ENCODE measurements around the gene KIF6.

KIF6 gene

DNA sequence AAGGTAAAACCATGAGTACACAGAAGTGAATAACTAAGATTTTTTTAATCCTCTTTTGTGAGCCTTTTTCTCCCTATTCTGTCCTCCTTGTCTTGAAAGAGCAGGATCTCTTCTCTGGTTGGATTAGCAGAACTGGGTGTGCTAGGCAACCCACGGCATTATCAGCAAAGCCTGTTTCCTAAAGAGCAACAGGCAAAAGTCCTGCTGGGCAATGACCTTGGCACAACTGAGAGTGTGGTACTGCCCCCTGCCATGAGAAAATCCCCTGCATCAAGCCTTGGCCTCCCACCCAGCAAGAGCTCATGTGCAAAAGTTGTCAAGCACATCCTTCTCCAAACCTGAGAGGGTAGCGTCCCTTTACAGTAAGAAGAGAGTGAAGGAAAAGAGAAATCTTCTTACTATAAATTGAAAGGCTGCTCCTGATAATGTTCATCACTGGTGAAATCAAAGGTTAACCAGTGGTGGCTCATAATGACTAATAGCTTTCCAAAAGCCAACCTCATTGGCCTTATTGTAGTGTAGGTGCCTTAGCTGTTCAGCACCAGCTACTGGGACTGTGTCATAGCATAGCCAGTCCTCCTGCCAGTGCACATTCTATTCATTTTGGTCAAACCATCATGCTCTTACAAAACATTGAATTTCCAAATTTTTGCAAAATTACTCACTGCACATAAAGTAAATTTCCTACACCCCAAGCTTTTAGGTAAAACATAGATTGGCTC, 17.1 kb downstream of the KIF6 start:
- Histone ChIP-seq H3K9me3 (ENCODE audit: control insufficient read depth, low read length) (no peaks in the 10 kb centered on the region), H3K4me1 (ENCODE audit: control insufficient read depth, insufficient read depth, low read length, poor library complexity, severe bottlenecking) (no peaks in the 10 kb centered on the region), H3K4me3 (ENCODE audit: extremely low read depth, insufficient read depth, low read length, poor library complexity, severe bottlenecking) (no peak overlapping the region), H3K27ac (ENCODE audit: low read depth, low read length, severe bottlenecking) (no peak overlapping the region), H3K36me3 (ENCODE audit: control insufficient read depth, insufficient read depth, low read length) (no peaks in the 10 kb centered on the region)
- WGBS, 2 experiments (ENCODE audit: insufficient coverage in 2 of 2): 60 to 75% methylated on average over 1 of the region's 2 CpGs

DNA sequence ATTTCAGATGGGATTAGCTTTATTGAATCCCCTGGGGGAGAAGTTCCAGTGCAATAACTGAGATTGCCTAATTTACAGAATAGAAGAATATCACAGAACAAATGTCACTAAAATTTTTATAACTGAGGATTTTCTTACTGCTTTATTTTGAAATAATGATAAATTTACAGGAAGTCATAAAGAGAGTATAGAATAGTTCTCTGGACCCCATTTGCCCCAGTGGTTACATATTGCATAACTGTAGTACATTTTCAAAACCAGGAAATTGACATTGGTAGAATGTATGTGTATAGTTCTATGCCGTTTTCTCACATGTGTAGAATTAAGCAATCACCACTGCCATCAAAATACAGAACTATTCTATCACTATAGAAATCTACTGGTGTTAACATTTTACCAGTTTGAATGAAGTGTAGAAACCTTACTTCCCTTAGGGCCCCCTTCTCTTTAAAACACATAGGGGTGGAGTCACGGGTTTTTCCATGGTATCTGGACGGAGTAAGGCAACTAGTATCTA, 18.3 kb downstream of the KIF6 start:
- H3K27ac ChIP-seq (ENCODE audit: low read depth, low read length, severe bottlenecking): no peak overlapping the region
- H3K4me3 ChIP-seq (ENCODE audit: extremely low read depth, insufficient read depth, low read length, poor library complexity, severe bottlenecking): no peak overlapping the region
- no peaks in the 10 kb centered on the region for H3K4me1 ChIP-seq (ENCODE audit: control insufficient read depth, insufficient read depth, low read length, poor library complexity, severe bottlenecking)
- H3K9me3 ChIP-seq (ENCODE audit: control insufficient read depth, low read length): no peaks in the 10 kb centered on the region
- WGBS, 2 experiments (ENCODE audit: insufficient coverage in 2 of 2): 92% methylated on average over 2 of the region's 3 CpGs; no CpG with 5 or more reads in 1 of the 2 experiments
- H3K36me3 ChIP-seq (ENCODE audit: control insufficient read depth, insufficient read depth, low read length): no peaks in the 10 kb centered on the region

DNA sequence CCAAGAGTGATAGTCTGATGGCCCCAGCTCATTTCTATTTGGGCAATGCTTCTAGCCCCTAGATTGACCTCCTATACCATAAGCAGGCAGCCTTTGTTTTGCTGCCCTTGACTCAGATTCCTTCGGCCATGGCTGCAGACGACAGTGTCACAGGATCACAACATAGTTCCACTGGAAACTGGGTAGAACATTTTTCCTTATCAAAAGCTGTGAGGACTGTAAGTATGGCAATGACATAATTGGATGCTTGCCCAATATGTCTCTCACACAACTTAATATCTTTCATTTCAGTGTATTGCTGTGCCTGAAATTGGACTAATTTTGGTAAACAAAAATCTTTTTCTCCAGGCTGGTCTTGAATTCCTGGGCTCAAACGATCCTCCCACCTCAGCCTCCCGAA, 22.9 kb downstream of the KIF6 start:
- Histone ChIP-seq H3K9me3 (ENCODE audit: control insufficient read depth, low read length) (no peaks in the 10 kb centered on the region), H3K27ac (ENCODE audit: low read depth, low read length, severe bottlenecking) (no peak overlapping the region), H3K4me3 (ENCODE audit: extremely low read depth, insufficient read depth, low read length, poor library complexity, severe bottlenecking) (no peak overlapping the region), H3K4me1 (ENCODE audit: control insufficient read depth, insufficient read depth, low read length, poor library complexity, severe bottlenecking) (no peaks in the 10 kb centered on the region), H3K36me3 (ENCODE audit: control insufficient read depth, insufficient read depth, low read length) (no peaks in the 10 kb centered on the region)
- WGBS, 2 experiments (ENCODE audit: insufficient coverage in 2 of 2): 60 to 93% methylated on average over 1 to 2 of the region's 4 CpGs

DNA sequence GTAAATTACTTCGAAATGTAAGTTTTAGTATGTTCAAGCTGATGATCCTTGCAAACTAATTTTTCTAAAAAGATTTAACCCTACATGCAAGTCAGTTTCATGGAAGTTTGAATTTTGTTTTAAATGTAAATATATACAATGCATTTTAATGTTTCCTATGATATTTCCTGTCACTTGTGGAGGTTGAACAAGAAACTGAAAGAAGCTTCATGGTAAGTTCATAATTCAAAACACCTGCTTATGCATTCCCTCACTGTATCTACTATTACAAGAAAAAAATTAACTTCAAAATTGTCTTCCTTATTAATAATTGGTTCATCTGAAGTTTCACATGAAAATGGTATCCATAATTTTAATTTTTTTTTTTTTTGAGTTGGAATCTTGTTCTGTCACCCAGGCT, 24.8 kb downstream of the KIF6 start:
- Histone ChIP-seq H3K9me3 (ENCODE audit: control insufficient read depth, low read length) (no peaks in the 10 kb centered on the region), H3K4me3 (ENCODE audit: extremely low read depth, insufficient read depth, low read length, poor library complexity, severe bottlenecking) (no peak overlapping the region), H3K36me3 (ENCODE audit: control insufficient read depth, insufficient read depth, low read length) (no peaks in the 10 kb centered on the region), H3K4me1 (ENCODE audit: control insufficient read depth, insufficient read depth, low read length, poor library complexity, severe bottlenecking) (no peaks in the 10 kb centered on the region), H3K27ac (ENCODE audit: low read depth, low read length, severe bottlenecking) (no peak overlapping the region)
- WGBS, 2 experiments (ENCODE audit: insufficient coverage in 2 of 2): no CpG with 5 or more reads among the region's 1 CpG

DNA sequence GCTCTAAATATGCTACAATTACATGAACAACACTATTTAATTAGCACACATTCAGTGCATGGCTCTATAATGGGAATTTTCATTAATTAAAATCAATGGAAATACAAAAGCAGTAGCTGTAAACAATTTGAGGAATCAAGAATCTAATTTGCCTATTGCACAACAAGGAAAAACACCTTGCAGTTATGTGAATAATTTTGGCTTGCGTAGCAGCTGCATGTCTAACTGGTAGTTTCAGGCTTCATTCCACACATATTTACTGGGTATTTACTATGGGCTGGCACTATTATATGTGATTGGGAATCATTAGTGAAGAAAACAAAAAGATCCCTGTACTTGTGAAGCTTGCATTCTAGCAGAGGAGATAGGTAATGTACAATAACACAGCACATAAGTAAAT, 26.4 kb downstream of the KIF6 start:
- H3K36me3 ChIP-seq (ENCODE audit: control insufficient read depth, insufficient read depth, low read length): no peaks in the 10 kb centered on the region
- H3K4me1 ChIP-seq (ENCODE audit: control insufficient read depth, insufficient read depth, low read length, poor library complexity, severe bottlenecking): no peaks in the 10 kb centered on the region
- WGBS, 2 experiments (ENCODE audit: insufficient coverage in 2 of 2): 100% methylated on average over 1 of the region's 1 CpG; no CpG with 5 or more reads in 1 of the 2 experiments
- H3K9me3 ChIP-seq (ENCODE audit: control insufficient read depth, low read length): no peaks in the 10 kb centered on the region
- H3K4me3 ChIP-seq (ENCODE audit: extremely low read depth, insufficient read depth, low read length, poor library complexity, severe bottlenecking): no peak overlapping the region
- H3K27ac ChIP-seq (ENCODE audit: low read depth, low read length, severe bottlenecking): no peak overlapping the region

DNA sequence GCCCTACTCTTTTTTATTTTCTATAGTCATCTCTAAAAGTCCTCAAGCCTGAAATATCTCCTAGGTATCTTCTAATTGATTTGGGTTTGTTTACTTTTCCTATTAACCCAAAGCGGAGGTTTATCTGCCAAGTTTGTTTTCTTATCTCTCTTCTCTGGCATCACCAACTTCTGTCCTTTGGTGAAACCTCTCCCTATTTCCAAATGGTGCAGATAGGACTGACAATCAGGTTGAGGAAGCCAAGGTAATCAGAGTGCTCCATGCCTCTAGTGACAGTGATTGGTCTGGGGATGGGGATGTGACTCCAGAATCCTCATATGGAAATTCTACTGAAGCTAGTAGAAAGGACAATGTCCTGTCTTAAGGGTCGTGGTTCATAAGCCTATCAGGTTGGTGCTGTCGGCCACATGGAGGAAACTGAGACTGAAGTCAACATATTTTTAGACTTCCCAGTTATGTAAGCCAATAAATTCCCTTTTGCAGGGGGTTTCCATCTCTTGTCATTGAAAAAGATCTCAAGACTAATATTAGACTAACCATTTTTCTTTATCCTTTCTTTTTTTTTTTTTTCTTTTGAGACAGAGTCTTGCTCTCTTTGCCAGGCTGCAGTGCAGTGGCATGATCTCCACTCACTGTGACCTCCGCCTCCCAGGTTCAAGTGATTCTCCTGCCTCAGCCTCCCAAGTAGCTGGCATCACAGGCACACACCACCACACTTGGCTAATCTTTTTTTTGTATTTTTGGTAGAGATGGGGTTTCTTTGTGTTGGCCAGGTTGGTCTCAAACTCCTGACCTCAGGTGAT, 28.0 kb downstream of the KIF6 start:
- Histone ChIP-seq H3K36me3 (ENCODE audit: control insufficient read depth, insufficient read depth, low read length) (no peaks in the 10 kb centered on the region), H3K9me3 (ENCODE audit: control insufficient read depth, low read length) (no peaks in the 10 kb centered on the region), H3K27ac (ENCODE audit: low read depth, low read length, severe bottlenecking) (no peak overlapping the region), H3K4me3 (ENCODE audit: extremely low read depth, insufficient read depth, low read length, poor library complexity, severe bottlenecking) (no peak overlapping the region), H3K4me1 (ENCODE audit: control insufficient read depth, insufficient read depth, low read length, poor library complexity, severe bottlenecking) (no peaks in the 10 kb centered on the region)
- 81 to 91% methylated on average over 3 of the region's 4 CpGs for WGBS, 2 experiments (ENCODE audit: insufficient coverage in 2 of 2)

DNA sequence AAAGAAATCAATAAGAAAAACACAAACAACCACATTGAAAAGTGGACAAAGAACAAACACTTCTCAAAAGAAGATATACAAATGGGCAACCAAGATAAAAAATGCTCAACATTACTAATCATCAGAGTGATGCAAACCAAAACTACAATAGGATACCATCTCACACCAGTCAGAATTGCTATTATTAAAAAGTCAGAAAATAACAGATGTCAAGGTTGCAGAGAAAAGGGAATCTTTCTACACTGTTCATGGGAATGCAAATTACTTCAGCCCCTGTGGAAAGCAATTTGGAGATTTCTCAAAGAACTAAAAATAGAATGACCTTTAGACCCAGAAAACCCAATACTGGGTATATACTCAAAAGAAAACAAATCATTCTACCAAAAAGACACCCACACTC, 29.8 kb downstream of the KIF6 start:
- Histone ChIP-seq H3K9me3 (ENCODE audit: control insufficient read depth, low read length) (no peaks in the 10 kb centered on the region), H3K36me3 (ENCODE audit: control insufficient read depth, insufficient read depth, low read length) (no peaks in the 10 kb centered on the region), H3K27ac (ENCODE audit: low read depth, low read length, severe bottlenecking) (no peak overlapping the region), H3K4me1 (ENCODE audit: control insufficient read depth, insufficient read depth, low read length, poor library complexity, severe bottlenecking) (no peaks in the 10 kb centered on the region), H3K4me3 (ENCODE audit: extremely low read depth, insufficient read depth, low read length, poor library complexity, severe bottlenecking) (no peak overlapping the region)

DNA sequence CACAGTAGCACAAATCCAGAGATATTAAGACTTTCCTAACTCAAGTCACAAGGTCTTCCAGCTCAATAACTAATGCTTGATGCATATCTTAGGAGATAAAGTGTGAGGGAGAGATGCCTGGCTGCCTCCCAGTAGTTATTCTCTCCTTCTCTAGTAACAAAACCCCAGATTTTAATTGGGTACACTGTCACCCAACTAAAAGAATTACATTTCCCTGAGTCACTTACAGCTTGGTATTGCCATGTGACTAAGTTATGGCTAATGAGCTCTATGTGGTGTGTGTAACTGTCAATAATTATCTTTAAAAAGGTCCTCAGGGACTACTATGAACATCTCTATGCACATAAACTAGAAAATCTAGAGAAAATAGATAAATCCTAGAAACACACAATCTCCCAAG, 32.0 kb downstream of the KIF6 start:
- H3K36me3 ChIP-seq (ENCODE audit: control insufficient read depth, insufficient read depth, low read length): no peaks in the 10 kb centered on the region
- no peaks in the 10 kb centered on the region for H3K9me3 ChIP-seq (ENCODE audit: control insufficient read depth, low read length)
- H3K27ac ChIP-seq (ENCODE audit: low read depth, low read length, severe bottlenecking): no peak overlapping the region
- H3K4me1 ChIP-seq (ENCODE audit: control insufficient read depth, insufficient read depth, low read length, poor library complexity, severe bottlenecking): no peaks in the 10 kb centered on the region
- no peak overlapping the region for H3K4me3 ChIP-seq (ENCODE audit: extremely low read depth, insufficient read depth, low read length, poor library complexity, severe bottlenecking)

DNA sequence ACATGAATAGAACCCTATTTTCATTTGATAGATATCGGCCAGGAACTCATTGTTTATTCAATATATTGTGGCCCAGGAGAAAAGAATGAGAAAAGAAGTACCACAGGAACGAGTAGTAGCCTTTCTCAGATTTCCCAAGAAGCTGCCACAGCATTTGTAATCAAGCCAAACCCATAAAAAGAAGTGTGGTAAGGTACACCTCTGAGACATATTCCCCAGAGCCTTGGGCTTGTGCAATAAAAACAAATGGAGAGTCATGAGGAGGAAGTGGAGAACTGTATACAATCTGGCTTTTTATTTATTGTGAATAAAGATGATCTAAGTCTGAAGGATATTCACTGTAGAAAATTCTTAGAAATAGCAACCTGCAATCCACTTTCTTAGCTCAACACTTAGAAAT, 36.7 kb downstream of the KIF6 start:
- Histone ChIP-seq H3K4me1 (ENCODE audit: control insufficient read depth, insufficient read depth, low read length, poor library complexity, severe bottlenecking) (no peaks in the 10 kb centered on the region), H3K4me3 (ENCODE audit: extremely low read depth, insufficient read depth, low read length, poor library complexity, severe bottlenecking) (no peak overlapping the region), H3K9me3 (ENCODE audit: control insufficient read depth, low read length) (no peaks in the 10 kb centered on the region), H3K27ac (ENCODE audit: low read depth, low read length, severe bottlenecking) (no peak overlapping the region), H3K36me3 (ENCODE audit: control insufficient read depth, insufficient read depth, low read length) (no peaks in the 10 kb centered on the region)
- 100% methylated on average over 1 of the region's 2 CpGs; no CpG with 5 or more reads in 1 of the 2 experiments for whole genome bisulfite sequencing, 2 experiments (ENCODE audit: insufficient coverage in 2 of 2)

DNA sequence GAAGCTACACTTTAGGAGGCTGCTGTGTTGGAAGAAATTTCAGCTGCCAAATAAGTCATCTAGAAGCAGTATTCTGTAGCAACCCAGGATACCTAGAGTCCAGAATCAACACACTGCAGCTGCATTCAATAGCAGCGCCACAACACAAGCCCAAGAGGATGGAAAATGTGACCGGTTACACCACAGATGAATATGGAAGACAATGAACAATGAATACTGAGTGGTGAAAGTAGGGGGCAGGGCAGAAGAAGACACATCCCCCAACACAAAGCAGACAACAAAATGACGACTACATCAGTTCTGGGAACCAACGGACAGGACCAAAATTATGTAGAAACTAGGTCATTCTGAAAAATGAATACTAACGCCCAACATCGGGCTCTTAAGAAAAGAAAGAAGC, 38.2 kb downstream of the KIF6 start:
- H3K9me3 ChIP-seq (ENCODE audit: control insufficient read depth, low read length): no peaks in the 10 kb centered on the region
- H3K36me3 ChIP-seq (ENCODE audit: control insufficient read depth, insufficient read depth, low read length): no peaks in the 10 kb centered on the region
- WGBS, 2 experiments (ENCODE audit: insufficient coverage in 2 of 2): 83 to 95% methylated on average over 4 of the region's 6 CpGs
- no peak overlapping the region for H3K27ac ChIP-seq (ENCODE audit: low read depth, low read length, severe bottlenecking)
- no peaks in the 10 kb centered on the region for H3K4me1 ChIP-seq (ENCODE audit: control insufficient read depth, insufficient read depth, low read length, poor library complexity, severe bottlenecking)
- no peak overlapping the region for H3K4me3 ChIP-seq (ENCODE audit: extremely low read depth, insufficient read depth, low read length, poor library complexity, severe bottlenecking)

DNA sequence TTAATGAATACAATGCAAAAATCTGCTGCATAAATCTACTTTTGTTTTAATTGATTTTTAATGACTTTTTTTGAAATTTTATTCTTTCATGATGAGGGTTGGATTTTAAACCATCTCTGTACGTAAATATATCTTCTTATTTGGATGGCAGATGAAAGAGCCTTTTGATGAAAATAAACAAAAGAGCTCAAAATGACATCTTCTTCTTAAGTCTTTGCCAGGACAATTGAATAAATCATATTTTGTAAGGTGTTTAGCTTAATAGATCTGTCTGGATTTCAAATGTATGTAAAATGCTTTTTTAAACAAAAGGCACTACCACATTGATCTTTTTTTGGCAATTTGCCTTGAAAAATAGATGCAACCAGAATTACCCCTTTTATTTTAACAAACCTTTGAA, 39.3 kb downstream of the KIF6 start:
- Histone ChIP-seq H3K9me3 (ENCODE audit: control insufficient read depth, low read length) (no peaks in the 10 kb centered on the region), H3K27ac (ENCODE audit: low read depth, low read length, severe bottlenecking) (no peak overlapping the region), H3K4me3 (ENCODE audit: extremely low read depth, insufficient read depth, low read length, poor library complexity, severe bottlenecking) (no peak overlapping the region), H3K36me3 (ENCODE audit: control insufficient read depth, insufficient read depth, low read length) (no peaks in the 10 kb centered on the region), H3K4me1 (ENCODE audit: control insufficient read depth, insufficient read depth, low read length, poor library complexity, severe bottlenecking) (no peaks in the 10 kb centered on the region)
- no CpG with 5 or more reads among the region's 1 CpG for WGBS, 2 experiments (ENCODE audit: insufficient coverage in 2 of 2)

All from mesodermal cell (in vitro differentiated cells).